GM12878 (cell line): ENCODE measurements around the gene WRAP73. TPM values are rescaled to one million over a fixed set of nuclear protein-coding genes. Genes with fewer than 3 reads are reported as not detected.

Source experiments
- ATAC-seq: fragments of 200-7000 bp; cut with Tn5 transposase; 3 replicates; pipeline ENCODE4 v1.9.1; 2020; ENCODE audit warnings: mild to moderate bottlenecking, moderate library complexity
- BruUV-seq: library from RNA; stranded (reverse); fragments of 400-500 nt; replicated peaks from 2 replicates; lab custom pipeline; 2021; lab: Mats Ljungman, UMichigan
- CTCF ChIA-PET: fragments of 300-600 bp; sonication (Branson Sonifier 250); formaldehyde crosslinking; extraction: SDS; loops from one replicate; lab custom pipeline; 2021; ENCODE audit warnings: inconsistent platforms; lab: Yijun Ruan, JAX
- POLR2A ChIA-PET: fragments of 350-600 bp; formaldehyde crosslinking; extraction: SDS; loops from one replicate; lab custom pipeline; 2021; ENCODE audit warnings: inconsistent platforms; lab: Charles Lee
- RAD21 ChIA-PET: fragments of 300-600 bp; sonication (Branson Sonifier 250); formaldehyde crosslinking; loops from one replicate; lab custom pipeline; 2023; ENCODE audit warnings: antibody characterized with exemption; ENCODE audit not compliant: unreplicated experiment; lab: Charles Lee
- SMC1A ChIA-PET: fragments of 300-600 bp; sonication (Branson Sonifier 250); formaldehyde crosslinking; loops from one replicate; lab custom pipeline; 2023; ENCODE audit not compliant: unreplicated experiment, uncharacterized antibody; lab: Charles Lee
- DNase-seq: peaks from one replicate; pipeline ENCODE4 v3.0.0-alpha.2; 2011; ENCODE audit warnings: low read depth, low spot score
- FAIRE-seq: peaks from 3 replicates; lab custom pipeline; 2011; peaks lifted over from hg19 to GRCh38; lab: Jason Lieb, UNC
- H2AFZ ChIP-seq: 2 replicates; pipeline ENCODE4 v1.6.0; 2011; ENCODE audit warnings: low read depth, low read length, control low read depth; ENCODE audit not compliant: control insufficient read depth
- H3K27ac ChIP-seq: 2 replicates; pipeline ENCODE4 v1.5.1; 2011; ENCODE audit warnings: control low read depth; ENCODE audit not compliant: control insufficient read depth, insufficient read depth
- H3K27me3 ChIP-seq, 2 experiments: replicated peaks in 1 of 2; 2 replicates each; pipeline versions ENCODE4 v1.6.0 to v1.6.1; 2011; ENCODE audit warnings: low read length in 1 of 2; ENCODE audit not compliant: control insufficient read depth in 2 of 2, insufficient read depth in 2 of 2
- H3K36me3 ChIP-seq, 2 experiments: 2 replicates each; pipeline ENCODE4 v1.5.1; 2011; ENCODE audit warnings: low read length in 1 of 2; ENCODE audit not compliant: control insufficient read depth in 2 of 2, insufficient read depth in 2 of 2
- H3K4me1 ChIP-seq: 2 replicates; pipeline ENCODE4 v1.6.1; 2011; ENCODE audit warnings: mild to moderate bottlenecking, low read length, moderate library complexity, mixed read lengths; ENCODE audit not compliant: control insufficient read depth, insufficient read depth
- H3K4me2 ChIP-seq: 2 replicates; pipeline ENCODE4 v1.6.0; 2011; ENCODE audit warnings: control low read depth; ENCODE audit not compliant: control insufficient read depth, insufficient read depth
- H3K4me3 ChIP-seq: fragments of 200-600 bp; sonication (generic); 2 replicates; pipeline ENCODE4 v1.5.1; 2016
- H3K79me2 ChIP-seq: 2 replicates; pipeline ENCODE4 v1.6.0; 2011; ENCODE audit warnings: low read length; ENCODE audit not compliant: control insufficient read depth, insufficient read depth
- H3K9ac ChIP-seq: 2 replicates; pipeline ENCODE4 v1.8.0; 2011; ENCODE audit warnings: low read length, control low read depth, mixed read lengths; ENCODE audit not compliant: control insufficient read depth, insufficient read depth
- H3K9me3 ChIP-seq: replicated peaks from 3 replicates; pipeline ENCODE4 v1.5.1; 2011; ENCODE audit warnings: mild to moderate bottlenecking, low read length; ENCODE audit not compliant: control insufficient read depth, insufficient read depth
- H4K20me1 ChIP-seq: 2 replicates; pipeline ENCODE4 v1.6.0; 2011; ENCODE audit not compliant: control insufficient read depth, insufficient read depth
- CREB1 ChIP-seq: IDR thresholded peaks from 2 replicates; pipeline ENCODE4 v1.6.1; 2012; ENCODE audit warnings: low read depth, mild to moderate bottlenecking, inconsistent platforms
- CTCF ChIP-seq, 3 experiments: IDR thresholded peaks in 2 of 3; conservative IDR thresholded peaks in 1 of 3; 2 replicates each; pipeline ENCODE4 v1.5.1; 2011; ENCODE audit warnings: low read depth in 3 of 3, low read length in 3 of 3, mild to moderate bottlenecking in 3 of 3, control low read depth in 2 of 3, moderate library complexity in 2 of 3, inconsistent platforms in 1 of 3, mixed read lengths in 1 of 3; ENCODE audit not compliant: control insufficient read depth in 2 of 3, insufficient read depth in 1 of 3; ENCODE audit errors: extremely low read depth in 1 of 3
- IKZF1 ChIP-seq: fragments of 450-650 bp; conservative IDR thresholded peaks from 2 replicates; pipeline ENCODE4 v1.6.1; 2017; ENCODE audit warnings: antibody characterized with exemption, mild to moderate bottlenecking
- JUND ChIP-seq: IDR thresholded peaks from 2 replicates; pipeline ENCODE4 v1.6.1; 2012; ENCODE audit warnings: low read depth, mild to moderate bottlenecking, low read length, improper control_type of control experiment, moderate library complexity
- NR2F1 ChIP-seq: fragments of 450-650 bp; conservative IDR thresholded peaks from 2 replicates; pipeline ENCODE4 v1.6.1; 2017; ENCODE audit warnings: mild to moderate bottlenecking
- RFX5 ChIP-seq: IDR thresholded peaks from 2 replicates; pipeline ENCODE4 v1.6.1; 2011; ENCODE audit warnings: low read depth, low read length, improper control_type of control experiment
- SREBF1 ChIP-seq: IDR thresholded peaks from 2 replicates; pipeline ENCODE4 v1.6.1; 2012; ENCODE audit warnings: mild to moderate bottlenecking, low read length
- WGBS: methylation state at CpG from one replicate; pipeline ENCODE4 v1.1.6; 2016; ENCODE audit warnings: low lambda C conversion rate; ENCODE audit not compliant: insufficient replicate concordance, insufficient coverage; ENCODE audit errors: missing lambda C conversion rate; 5-methylcytosine and 5-hydroxymethylcytosine counted together
- in situ Hi-C: fragments of 300-500 bp; cut with MboI; formaldehyde crosslinking; loops from 9 replicates; pipeline ENCODE4 v1.14.3; 2018; ENCODE audit warnings: mixed read lengths
- intact Hi-C: fragments of 100-400 bp; cut with micrococcal nuclease; formaldehyde crosslinking; loops from one replicate; pipeline ENCODE4 v1.14.2; 2022; ENCODE audit not compliant: unreplicated experiment
- polyA plus RNA-seq, 11 experiments: library from polyadenylated mRNA; depleted of rRNA in 4 of 11; unstranded in 6 of 11; stranded (reverse) in 5 of 11; fragments of >200 nt; fragmentation: Nextera tagmentation in 4 of 11; fragmentation: Illumina TruSeq in 1 of 11; extraction: Ambion mirVana in 4 of 11; extraction: Trizol in 1 of 11; gene quantifications; 1 replicate in 1 of 11; 2 replicates in 10 of 11; pipeline versions ENCODE4 v1.2.1 to v1.2.3, GENCODE V29; 2011 to 2016; ENCODE audit warnings: inconsistent platforms in 2 of 11, missing spikeins in 2 of 11, low read depth in 1 of 11
- total RNA-seq, 4 experiments: library from RNA; depleted of rRNA in 3 of 4; stranded (reverse); fragments of >200 nt in 3 of 4; fragmentation: Illumina TruSeq in 1 of 4; extraction: Trizol in 1 of 4; gene quantifications; 2 replicates each; pipeline versions ENCODE4 v1.2.1 to v1.2.3, GENCODE V29; 2013 to 2021
- TF ChIP-seq, protein P1 (sequence below): fragments of 450-650 bp; IDR thresholded peaks from 2 replicates; pipeline ENCODE4 v1.6.1; 2017; ENCODE audit warnings: borderline replicate concordance
- TF ChIP-seq, protein P2 (sequence below): fragments of 450-650 bp; IDR thresholded peaks from 2 replicates; pipeline ENCODE4 v1.6.1; 2016; ENCODE audit warnings: mild to moderate bottlenecking
- TF ChIP-seq, protein P3 (sequence below): fragments of 450-650 bp; formaldehyde crosslinking; IDR thresholded peaks from 2 replicates; pipeline ENCODE4 v1.4.0; 2020; ENCODE audit warnings: mild to moderate bottlenecking, moderate library complexity

The WRAP73 gene
- total and polyA plus RNA-seq, 10 of the 15 experiments (the other 5 are each of a cell fraction or from before 2014, with no cell fraction given) = 3.2 to 65.8 (median 48.0) TPM

- H3K9ac ChIP-seq = peak overlapping the region; percentile 65
- no peaks in the 10 kb centered on the region for H4K20me1 ChIP-seq
- POLR2A ChIA-PET = interaction anchor here (3.7 to 11.3 kb wide), 3 partner anchors 12 to 23 kb away, joined by 49 to 184 read pairs (median 65); no protein-coding TSS in a partner anchor
- SMC1A ChIA-PET = interaction anchor here (5.8 to 7.7 kb wide), 3 partner anchors 12 to 22 kb away, joined by 53 to 117 read pairs (median 65); no protein-coding TSS in a partner anchor
- peak overlapping the region; percentile 75 for H3K4me2 ChIP-seq
- CTCF ChIA-PET = interaction anchor here (0.8 to 7.7 kb wide), 9 partner anchors 10 to 66 kb away, joined by 3 to 91 read pairs (median 4); no protein-coding TSS in a partner anchor
- peaks cover 42% of the 10 kb centered on the region for H3K4me1 ChIP-seq
- FAIRE-seq (no peak), ATAC-seq (no peak), DNase-seq (no peak)
- TF ChIP-seq, protein P1, sequence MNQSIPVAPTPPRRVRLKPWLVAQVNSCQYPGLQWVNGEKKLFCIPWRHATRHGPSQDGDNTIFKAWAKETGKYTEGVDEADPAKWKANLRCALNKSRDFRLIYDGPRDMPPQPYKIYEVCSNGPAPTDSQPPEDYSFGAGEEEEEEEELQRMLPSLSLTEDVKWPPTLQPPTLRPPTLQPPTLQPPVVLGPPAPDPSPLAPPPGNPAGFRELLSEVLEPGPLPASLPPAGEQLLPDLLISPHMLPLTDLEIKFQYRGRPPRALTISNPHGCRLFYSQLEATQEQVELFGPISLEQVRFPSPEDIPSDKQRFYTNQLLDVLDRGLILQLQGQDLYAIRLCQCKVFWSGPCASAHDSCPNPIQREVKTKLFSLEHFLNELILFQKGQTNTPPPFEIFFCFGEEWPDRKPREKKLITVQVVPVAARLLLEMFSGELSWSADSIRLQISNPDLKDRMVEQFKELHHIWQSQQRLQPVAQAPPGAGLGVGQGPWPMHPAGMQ = no peak
- TF ChIP-seq CREB1 = no peak
- TF ChIP-seq SREBF1 = no peak
- TF ChIP-seq, protein P2, sequence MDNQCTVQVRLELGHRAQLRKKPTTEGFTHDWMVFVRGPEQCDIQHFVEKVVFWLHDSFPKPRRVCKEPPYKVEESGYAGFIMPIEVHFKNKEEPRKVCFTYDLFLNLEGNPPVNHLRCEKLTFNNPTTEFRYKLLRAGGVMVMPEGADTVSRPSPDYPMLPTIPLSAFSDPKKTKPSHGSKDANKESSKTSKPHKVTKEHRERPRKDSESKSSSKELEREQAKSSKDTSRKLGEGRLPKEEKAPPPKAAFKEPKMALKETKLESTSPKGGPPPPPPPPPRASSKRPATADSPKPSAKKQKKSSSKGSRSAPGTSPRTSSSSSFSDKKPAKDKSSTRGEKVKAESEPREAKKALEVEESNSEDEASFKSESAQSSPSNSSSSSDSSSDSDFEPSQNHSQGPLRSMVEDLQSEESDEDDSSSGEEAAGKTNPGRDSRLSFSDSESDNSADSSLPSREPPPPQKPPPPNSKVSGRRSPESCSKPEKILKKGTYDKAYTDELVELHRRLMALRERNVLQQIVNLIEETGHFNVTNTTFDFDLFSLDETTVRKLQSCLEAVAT = peak; percentile 82
- TF ChIP-seq NR2F1 = 0 out of 2 replicates have a peak, but pooled peaks have one; percentile 11
- TF ChIP-seq IKZF1 = 0 out of 2 replicates have a peak, but pooled peaks have one; percentile 12
- TF ChIP-seq JUND = no peak
- TF ChIP-seq CTCF (IDR thresholded peaks at IDR 0.05 in 2 of 3, conservative IDR thresholded peaks at IDR 0.05 in 1 of 3; ENCODE audit: control insufficient read depth in 2 of 3, extremely low read depth in 1 of 3, insufficient read depth in 1 of 3, low read depth in 3 of 3, low read length in 3 of 3) = no peak
- no peak for TF ChIP-seq RFX5
- TF ChIP-seq, protein P3, sequence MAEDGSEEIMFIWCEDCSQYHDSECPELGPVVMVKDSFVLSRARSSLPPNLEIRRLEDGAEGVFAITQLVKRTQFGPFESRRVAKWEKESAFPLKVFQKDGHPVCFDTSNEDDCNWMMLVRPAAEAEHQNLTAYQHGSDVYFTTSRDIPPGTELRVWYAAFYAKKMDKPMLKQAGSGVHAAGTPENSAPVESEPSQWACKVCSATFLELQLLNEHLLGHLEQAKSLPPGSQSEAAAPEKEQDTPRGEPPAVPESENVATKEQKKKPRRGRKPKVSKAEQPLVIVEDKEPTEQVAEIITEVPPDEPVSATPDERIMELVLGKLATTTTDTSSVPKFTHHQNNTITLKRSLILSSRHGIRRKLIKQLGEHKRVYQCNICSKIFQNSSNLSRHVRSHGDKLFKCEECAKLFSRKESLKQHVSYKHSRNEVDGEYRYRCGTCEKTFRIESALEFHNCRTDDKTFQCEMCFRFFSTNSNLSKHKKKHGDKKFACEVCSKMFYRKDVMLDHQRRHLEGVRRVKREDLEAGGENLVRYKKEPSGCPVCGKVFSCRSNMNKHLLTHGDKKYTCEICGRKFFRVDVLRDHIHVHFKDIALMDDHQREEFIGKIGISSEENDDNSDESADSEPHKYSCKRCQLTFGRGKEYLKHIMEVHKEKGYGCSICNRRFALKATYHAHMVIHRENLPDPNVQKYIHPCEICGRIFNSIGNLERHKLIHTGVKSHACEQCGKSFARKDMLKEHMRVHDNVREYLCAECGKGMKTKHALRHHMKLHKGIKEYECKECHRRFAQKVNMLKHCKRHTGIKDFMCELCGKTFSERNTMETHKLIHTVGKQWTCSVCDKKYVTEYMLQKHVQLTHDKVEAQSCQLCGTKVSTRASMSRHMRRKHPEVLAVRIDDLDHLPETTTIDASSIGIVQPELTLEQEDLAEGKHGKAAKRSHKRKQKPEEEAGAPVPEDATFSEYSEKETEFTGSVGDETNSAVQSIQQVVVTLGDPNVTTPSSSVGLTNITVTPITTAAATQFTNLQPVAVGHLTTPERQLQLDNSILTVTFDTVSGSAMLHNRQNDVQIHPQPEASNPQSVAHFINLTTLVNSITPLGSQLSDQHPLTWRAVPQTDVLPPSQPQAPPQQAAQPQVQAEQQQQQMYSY (CRISPR knock-in tag) = no peak
- H3K27me3 ChIP-seq = no peaks in the 10 kb centered on the region
- intact Hi-C loops = no loop called here
- in situ Hi-C loops = no loop called here
- H3K79me2 ChIP-seq = peaks cover 81% of the 10 kb centered on the region
- WGBS = 77% methylated on average over 22 of the region's 22 CpGs
- H3K9me3 ChIP-seq = no peaks in the 10 kb centered on the region
- H2AFZ ChIP-seq = no peak overlapping the region
- H3K27ac ChIP-seq = peak overlapping the region; percentile 93
- H3K36me3 ChIP-seq = peaks cover 0 to 2% of the 10 kb centered on the region in 2 experiments; a peak in 2 of 4 replicates
- RAD21 ChIA-PET = interaction anchor here (0.6 to 6.3 kb wide), 6 partner anchors 11 to 69 kb away, joined by 3 to 117 read pairs (median 30); no protein-coding TSS in a partner anchor
- BruUV-seq = no TSS peak
- peak overlapping the region; percentile 82 for H3K4me3 ChIP-seq
Measured at GRCh38 chr1:3654549-3655281, 4.8 kb upstream of the WRAP73 start.
